ENCODE data around the gene CFAP92. TPM values are rescaled to one million over a fixed set of nuclear protein-coding genes. Genes with fewer than 3 reads are reported as not detected.

Gene CFAP92
- total RNA-seq, 1 experiment from 2014 or later, result 1.2 TPM

DNA sequence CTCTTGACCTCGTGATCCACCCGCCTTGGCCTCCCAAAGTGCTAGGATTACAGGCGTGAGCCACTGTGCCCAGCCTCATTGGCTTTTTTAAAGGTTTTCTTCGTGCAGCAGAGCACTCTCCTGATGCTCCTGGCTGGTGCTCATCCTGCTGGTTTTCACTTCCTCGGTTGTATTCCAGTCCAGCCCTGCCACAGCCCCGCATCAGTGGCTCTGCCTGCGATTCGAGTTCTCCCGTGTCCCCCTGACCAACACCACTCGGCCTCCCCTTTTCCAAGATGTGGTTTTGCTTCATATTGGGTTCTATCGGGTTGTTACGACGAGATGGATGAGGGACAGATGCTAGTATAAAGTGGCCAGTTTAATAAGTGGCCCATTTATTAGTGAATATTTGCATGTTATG is 35.0 kb upstream of the CFAP92 start:
- in situ Hi-C loops (cut with HindIII; ENCODE audit: low pct_unique_long_range_greater_than_20kb, low sequenced_read_pairs), result no loop called here
- DNase-seq (ENCODE audit: low read depth), result no peak

DNA sequence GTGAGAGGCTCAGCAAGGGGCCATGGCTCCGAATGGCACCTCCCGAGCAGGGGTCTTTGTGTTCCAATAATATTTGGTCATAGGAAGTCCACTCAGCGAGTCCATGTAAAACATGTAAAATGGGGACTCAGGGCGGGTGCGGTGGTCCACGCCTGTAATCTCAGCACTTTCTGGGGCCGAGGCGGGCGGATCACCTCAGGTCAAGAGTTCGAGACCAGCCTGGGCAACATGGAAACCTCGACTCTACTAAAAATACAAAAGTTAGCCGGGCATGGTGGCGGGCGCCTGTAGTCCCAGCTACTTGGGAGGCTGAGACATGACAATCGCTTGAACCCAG is 33.6 kb upstream of the CFAP92 start:
- DNase-seq (ENCODE audit: low read depth), result no peak
- in situ Hi-C loops (cut with HindIII; ENCODE audit: low pct_unique_long_range_greater_than_20kb, low sequenced_read_pairs), result no loop called here

DNA sequence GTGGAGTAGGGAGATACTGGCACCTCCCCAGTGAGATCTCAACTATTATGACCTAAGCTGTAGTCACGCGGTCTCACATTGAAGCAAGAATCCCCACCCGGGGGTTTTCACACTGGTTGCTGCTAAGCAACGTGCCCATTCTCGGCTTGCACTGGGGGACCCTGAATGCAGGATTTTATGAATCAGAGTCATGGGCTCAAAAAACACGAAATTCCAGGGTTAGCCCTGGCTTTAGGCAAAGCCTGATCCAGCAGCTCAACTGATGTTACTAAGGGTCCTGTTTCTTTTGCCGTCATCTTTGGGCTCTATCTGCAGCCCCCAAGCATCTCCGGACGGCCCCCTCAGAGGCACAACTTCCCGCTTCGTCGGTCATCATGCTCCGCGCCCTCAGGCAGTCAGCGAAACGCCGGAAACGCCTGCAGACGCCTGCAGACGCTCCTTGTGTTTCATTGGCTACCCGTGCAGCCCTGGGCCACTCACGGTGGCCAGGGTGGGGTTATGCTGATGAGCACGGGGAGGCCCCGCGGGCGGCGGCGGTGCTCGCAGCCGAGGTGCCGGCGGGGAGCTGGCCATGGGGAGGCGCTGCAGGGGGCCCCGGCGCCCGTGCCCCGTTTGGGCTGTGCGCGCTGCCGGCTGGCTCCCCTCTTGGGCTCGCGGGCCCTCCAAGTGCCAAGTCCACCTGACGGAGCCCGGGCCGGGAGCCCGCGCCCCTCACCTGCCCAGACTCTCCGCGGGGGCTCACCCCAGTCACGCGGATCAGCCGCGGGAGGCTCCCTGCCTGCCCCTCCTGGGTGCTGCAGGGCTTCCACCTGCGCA is 33.1 kb upstream of the CFAP92 start:
- DNase-seq (ENCODE audit: low read depth), result peak; percentile 85
- in situ Hi-C loops (cut with HindIII; ENCODE audit: low pct_unique_long_range_greater_than_20kb, low sequenced_read_pairs), result no loop called here

DNA sequence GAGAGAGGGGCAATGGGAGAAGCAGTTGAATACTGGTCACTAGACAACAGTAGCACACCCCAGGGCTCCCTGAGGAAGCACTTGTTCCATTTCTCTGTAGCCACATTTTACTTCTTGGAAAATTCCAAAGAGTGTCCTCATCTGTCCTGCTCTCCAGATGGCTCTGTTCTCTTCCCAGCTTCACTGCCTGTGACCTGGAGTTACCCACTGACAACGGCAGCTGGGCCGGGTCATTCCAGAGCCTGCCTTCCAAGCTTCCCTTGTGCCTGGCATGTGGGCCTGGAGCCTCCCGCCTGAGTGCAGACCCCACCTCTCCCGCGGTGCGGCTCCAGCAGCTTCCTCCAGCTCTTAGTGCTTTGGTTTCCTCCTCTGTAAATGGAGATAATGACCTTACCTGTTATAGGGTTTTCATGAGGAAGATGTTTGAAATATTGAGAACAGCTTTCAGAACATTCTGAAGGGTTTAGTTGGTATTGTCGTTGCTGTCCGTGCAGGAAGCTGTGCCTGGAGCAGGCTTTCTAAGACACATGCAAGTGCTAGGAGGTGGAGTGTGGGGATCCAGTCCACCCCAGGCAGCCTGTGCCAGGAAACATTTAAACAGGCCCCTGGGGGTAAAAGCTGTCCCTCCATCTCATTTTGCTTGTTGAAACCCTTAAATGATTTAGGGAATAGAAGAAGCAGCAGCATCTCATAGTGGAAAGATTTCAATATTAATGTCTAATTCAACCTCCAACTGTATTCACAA is 32.0 kb upstream of the CFAP92 start:
- in situ Hi-C loops (cut with HindIII; ENCODE audit: low pct_unique_long_range_greater_than_20kb, low sequenced_read_pairs), result no loop called here

DNA sequence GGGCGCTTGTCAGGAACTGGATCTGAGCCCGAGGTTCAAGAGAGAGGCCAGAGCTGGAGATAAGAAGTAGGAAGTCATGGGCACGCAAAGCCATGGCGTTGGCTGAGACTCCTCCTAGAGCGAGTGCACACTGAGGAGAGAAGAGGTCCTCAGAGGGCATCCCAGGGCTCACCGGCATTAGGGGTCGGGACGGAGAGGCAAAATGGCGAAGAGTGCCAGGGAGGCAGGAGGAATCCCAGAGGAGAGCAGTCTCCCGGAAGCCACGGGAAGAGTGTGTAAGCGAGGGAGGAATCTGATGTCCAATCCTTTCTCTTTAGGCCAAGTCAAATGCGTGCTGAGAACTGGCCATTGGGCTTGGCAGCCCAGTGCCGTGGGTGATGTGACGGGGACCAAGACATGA is 31.2 kb upstream of the CFAP92 start:
- no peak for DNase-seq (ENCODE audit: low read depth)
- in situ Hi-C loops (cut with HindIII; ENCODE audit: low pct_unique_long_range_greater_than_20kb, low sequenced_read_pairs), result no loop called here

More for the DNA sequence above, 32.0 kb upstream of the CFAP92 start:
- no peak for DNase-seq (ENCODE audit: low read depth)

DNA sequence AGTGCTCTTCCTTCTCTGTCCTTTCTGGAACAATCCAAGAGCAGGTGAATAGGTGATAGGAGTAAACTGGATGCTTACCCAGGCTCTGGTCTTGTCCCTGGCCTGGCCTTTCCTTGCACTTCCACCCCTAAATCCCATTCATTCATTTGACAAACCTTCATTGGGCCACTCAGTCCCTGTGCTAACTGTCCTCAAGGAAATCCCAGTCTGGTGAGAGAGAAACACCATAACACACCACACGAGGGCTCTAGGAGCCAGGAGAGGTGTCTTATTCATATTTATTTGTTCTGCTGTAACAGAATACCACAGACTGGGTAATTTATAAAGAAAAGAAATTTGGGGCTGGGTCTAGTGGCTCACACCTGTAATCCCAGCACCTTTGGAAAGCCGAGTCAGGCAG is 30.0 kb upstream of the CFAP92 start:
- no peak for DNase-seq (ENCODE audit: low read depth)
- in situ Hi-C loops (cut with HindIII; ENCODE audit: low pct_unique_long_range_greater_than_20kb, low sequenced_read_pairs), result no loop called here

DNA sequence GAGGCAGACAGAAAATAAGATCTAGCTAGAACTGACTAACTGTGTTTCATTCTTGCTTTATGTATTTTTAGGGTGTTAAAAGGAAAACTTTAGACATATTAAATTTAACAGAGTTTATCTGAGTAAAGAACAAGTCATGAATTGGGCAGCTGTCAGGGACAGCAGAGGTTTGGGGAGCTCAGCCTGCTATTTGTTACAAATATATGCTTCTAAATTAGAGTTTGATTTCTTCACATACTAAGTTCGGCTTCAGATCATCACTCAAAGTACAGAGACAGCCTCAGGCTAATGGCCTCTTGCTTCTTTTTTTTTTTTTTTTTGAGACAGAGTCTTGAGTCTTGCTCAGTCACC is 29.1 kb upstream of the CFAP92 start:
- no peak for DNase-seq (ENCODE audit: low read depth)
- in situ Hi-C loops (cut with HindIII; ENCODE audit: low pct_unique_long_range_greater_than_20kb, low sequenced_read_pairs), result no loop called here

DNA sequence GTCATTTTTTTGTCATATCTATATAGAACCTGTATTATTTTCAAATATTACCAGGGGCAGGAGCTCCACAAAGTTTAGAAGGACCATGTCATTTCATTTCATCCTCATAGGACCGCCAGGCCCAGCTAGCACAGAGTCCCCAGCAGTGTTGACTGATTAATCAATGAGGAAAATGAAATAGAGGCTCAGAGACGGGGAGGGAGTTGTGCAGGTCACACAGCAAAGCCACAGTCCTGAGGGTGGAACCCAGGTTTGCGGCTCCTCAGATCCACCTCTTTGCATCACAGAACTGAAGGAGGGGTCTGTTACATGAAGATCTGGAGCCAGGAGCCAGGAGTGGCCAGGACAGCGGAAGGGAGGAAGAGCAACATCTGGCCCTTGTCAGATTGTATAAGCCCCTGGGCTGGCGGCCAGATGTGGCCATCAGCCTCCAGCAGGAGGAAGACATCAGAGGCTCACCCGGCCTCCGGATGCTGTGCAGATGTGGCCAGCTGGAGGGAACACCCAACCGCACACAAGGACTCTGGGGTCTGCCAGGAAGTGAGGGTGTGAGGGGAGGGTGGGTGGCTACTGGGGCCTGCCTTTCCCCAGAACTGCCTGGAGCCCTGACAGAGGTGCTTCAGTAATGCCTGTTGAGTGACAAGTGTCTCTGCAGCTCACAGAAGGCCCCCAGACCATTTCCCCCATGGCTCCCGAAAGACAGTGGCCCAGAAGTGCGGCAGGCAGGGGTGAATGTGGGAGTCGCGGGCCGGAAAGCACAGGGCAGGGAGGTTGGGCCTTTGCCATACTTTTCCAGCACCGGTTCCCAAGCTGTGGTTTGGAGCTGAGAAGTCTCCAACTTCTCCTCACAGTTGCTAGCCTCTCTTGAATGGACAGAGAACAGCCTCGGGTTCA is 28.5 kb upstream of the CFAP92 start:
- DNase-seq (ENCODE audit: low read depth), result no peak
- in situ Hi-C loops (cut with HindIII; ENCODE audit: low pct_unique_long_range_greater_than_20kb, low sequenced_read_pairs), result no loop called here

DNA sequence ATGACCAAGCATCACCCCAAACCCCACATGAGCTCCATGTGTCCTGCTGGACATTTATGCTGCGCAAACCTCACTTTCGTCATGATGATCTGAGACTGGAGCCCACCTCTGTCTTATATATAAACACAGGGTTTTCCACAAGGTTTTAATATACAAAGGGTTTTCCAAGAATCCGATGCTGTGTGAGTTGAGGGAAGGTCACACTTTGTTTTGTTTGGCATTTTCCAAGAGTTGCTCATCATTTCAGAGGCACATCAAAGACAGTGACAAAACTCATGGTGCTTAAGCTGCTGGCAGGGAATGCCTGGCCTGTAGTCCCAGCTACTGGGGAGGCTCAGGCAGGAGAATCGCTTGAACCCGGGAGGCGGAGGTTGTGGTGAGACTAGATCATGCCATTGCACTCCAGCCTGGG is 27.3 kb upstream of the CFAP92 start:
- in situ Hi-C loops (cut with HindIII; ENCODE audit: low pct_unique_long_range_greater_than_20kb, low sequenced_read_pairs), result no loop called here
- DNase-seq (ENCODE audit: low read depth), result no peak

DNA sequence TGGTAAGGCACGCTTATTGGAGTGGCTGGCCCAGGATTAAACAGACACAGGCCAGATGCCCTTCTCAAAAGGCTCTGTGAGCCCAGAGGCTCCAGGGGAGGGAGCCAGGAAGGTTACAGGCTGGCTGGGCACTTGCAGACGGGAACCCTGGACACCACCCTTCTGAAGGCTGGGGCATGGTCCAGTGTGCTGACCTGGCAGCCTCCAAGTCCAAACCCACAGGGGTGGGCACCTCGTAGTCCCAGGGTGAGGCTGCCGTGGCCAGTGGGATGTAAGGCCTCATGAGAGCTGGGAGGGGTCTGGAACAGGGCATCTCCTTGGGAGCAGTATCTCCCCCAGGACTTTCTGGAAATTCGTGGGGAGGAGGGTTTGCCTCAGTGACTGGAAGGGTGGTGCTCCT is 26.8 kb upstream of the CFAP92 start:
- no peak for DNase-seq (ENCODE audit: low read depth)
- in situ Hi-C loops (cut with HindIII; ENCODE audit: low pct_unique_long_range_greater_than_20kb, low sequenced_read_pairs), result no loop called here

DNA sequence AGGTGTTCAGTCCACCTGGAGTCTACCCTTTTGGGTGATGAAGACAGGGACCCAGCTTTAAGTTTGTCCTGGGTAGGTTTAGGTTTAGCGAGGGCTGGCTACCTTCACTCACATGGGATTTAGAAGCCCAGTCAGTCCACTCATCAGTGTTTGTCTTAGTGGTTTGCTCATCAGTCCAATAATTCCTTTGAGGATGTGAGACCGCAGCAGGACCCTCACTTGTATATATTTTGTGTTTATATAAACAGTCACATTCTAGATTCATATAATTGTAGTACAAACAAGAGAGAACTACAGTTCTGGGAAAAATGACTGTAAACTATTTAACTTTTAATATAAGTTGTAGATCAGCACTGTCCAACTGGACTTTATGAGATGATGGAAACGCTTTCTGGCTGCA is 25.4 kb upstream of the CFAP92 start:
- no peak for DNase-seq (ENCODE audit: low read depth)
- in situ Hi-C loops (cut with HindIII; ENCODE audit: low pct_unique_long_range_greater_than_20kb, low sequenced_read_pairs), result no loop called here

DNA sequence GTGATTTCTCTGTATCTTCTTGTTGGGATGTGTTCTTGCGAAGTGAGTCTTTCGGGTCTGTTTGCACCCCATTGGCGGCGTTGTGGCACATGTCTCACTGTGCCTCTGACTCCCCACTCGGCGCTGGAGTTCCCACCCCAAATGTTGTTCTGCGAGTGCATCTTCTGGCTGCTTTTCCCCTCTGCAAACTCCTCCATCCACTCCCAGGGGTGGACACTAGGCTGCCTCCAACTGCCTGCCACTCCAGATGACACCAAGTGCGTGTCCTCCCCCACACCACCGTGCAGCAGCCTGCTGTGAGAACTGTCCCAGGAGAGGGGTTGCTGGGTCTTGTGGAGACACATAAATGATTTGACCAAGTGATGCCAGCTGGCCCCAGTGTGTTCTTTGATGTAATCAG is 24.9 kb upstream of the CFAP92 start:
- no peak for DNase-seq (ENCODE audit: low read depth)
- in situ Hi-C loops (cut with HindIII; ENCODE audit: low pct_unique_long_range_greater_than_20kb, low sequenced_read_pairs), result no loop called here

DNA sequence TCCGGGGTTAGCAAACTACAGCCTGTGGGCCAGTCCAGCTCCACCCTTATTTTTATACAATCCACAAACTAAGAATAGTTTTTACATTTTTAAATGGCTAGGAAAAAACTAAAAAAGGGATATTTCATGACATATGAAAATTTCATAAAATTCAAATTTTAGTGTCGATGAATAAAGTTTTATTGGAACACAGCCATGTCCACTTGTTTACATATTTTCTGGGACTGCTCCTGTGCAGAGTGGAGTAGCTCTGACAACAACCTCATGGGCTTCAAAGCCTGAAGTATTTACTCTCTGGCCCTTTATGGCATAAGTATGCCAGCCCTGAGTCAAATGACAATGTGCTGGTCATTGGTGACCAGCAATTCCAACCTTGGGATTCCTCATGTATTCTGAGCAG is 24.4 kb upstream of the CFAP92 start:
- no peak for DNase-seq (ENCODE audit: low read depth)
- in situ Hi-C loops (cut with HindIII; ENCODE audit: low pct_unique_long_range_greater_than_20kb, low sequenced_read_pairs), result no loop called here

DNA sequence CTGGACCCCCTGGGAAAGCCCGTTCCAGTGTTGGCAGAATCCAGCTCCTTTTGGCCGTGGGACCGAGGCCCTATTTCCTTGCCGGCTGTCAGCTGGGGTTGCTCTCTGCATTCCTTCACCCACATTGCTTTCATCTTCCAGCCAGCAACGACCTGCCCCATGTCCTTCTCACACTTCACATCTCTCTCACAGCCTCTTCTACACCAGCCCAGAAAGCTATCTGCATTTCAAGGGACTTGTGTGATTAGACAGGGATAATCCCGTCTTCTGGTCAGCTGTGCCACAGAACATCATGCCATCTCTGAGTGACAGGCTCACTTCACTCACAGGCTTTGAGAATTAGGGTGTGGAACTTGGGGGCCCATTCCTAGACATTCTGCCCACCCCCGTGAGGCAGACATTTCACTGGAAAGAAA is 23.6 kb upstream of the CFAP92 start:
- no peak for DNase-seq (ENCODE audit: low read depth)
- in situ Hi-C loops (cut with HindIII; ENCODE audit: low pct_unique_long_range_greater_than_20kb, low sequenced_read_pairs), result no loop called here

DNA sequence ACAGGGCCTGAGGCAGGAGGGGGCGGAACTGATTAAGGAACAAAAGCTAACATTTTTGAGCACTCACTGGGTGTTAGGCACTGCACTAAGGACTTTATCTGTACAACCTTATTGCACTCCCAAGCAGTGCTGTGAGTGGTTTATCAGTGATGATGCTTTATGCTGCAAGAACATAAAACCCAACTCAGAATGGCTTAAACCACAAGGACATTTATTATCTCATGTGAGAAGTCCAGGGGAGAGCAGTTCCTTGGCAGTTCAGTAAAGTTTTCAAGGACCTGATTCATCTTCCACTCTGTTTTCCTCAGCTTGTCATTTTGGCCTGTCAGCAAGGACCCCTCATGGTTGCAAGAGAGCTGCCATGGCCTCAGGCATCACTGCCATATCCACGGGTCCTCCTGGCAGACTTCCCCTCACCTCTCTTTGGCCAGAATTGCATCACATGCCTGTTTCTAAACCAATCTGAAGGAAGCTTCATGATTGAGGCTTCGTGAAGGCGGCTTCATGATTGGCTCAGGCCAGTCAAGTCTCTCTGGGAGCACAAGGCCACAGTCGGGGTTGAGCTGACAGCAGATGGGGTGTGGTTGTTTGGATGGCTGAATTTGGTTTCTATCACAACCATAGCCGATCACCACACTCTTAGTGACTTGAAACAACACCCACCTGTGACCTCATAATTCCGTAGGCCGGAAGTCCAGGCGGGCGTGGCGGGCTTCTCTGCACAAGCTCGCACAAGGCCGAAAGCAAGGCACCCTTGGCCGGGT is 23.0 kb upstream of the CFAP92 start:
- in situ Hi-C loops (cut with HindIII; ENCODE audit: low pct_unique_long_range_greater_than_20kb, low sequenced_read_pairs), result no loop called here
- no peak for DNase-seq (ENCODE audit: low read depth)

DNA sequence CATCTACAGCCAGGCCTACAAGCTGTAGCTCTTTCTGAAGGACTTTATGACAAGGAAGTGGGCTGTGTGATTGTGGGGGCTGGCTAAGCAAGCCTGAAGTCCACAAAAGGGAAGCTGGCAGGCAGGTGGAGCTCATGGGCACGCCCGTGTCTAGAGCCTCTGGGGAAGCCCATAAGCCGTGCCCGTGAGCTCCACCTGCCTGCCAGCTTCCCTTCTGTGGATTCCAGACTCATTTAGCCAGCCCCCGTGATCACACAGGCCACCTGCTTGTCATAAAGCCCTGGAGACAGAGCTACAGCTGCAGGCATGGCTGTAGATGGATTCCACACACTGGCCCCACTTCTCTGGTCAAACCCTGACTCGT is 22.5 kb upstream of the CFAP92 start:
- DNase-seq (ENCODE audit: low read depth), result no peak
- in situ Hi-C loops (cut with HindIII; ENCODE audit: low pct_unique_long_range_greater_than_20kb, low sequenced_read_pairs), result no loop called here

DNA sequence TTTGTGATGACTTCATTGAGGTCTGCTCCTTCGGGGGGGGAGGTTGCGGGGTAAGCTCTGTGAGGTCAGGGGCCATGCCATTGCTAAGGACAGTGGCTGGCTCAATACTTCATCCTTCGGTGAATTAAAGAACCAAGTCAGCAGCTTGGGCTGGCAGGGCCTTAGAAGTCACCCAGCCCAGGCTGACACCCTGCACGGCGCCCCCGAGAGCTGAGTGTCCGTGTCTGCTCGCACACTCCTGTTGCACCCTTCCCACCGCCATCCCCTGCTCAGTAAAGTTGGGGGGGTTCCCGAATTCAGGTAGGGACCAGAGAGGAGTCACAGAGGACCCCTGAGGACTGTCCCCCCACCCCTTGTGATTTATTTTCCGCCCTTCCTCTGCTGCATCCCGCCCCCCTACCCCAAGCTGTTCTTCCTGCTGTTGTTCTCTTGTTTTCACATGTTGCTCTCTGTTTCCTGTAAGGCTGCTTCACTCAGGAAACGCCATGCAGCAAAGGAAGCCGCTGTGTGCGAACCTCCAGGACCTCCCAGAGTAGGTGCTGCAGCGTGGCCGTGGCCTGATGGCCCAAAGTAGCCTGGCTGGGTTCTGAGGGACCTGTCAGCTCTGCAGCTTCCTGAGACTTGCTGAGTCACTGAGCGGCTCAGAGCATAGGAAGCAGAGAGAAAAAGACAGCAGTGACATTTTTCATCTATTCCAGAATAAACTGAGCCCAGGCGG is 21.7 kb upstream of the CFAP92 start:
- DNase-seq (ENCODE audit: low read depth), result no peak
- in situ Hi-C loops (cut with HindIII; ENCODE audit: low pct_unique_long_range_greater_than_20kb, low sequenced_read_pairs), result no loop called here

DNA sequence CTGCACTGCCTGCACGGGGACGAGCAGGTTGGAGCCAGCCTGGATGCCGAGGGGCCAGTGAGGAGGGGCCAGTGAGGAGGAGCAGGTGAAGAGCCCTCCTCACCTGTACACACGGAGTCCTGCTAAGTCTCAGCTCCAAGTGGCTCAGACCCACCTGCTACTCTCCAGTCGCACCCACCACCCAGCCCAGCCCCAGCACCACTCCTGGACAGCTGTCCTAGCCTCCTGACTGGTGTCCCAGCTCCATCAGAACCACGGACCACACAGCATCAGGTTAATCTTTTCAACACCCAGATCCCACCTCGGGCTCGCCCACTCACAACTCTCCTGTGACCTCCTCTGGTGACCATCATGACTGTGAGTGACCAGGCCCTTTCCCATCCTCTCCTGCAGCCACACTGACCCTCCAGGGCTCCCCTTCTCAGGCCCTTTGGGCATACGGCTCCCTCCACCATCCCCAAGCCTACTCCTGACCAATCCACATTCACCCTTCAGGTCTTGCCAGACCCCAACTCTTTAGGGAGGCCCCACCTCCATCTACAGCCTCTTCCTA is 21.0 kb upstream of the CFAP92 start:
- no peak for DNase-seq (ENCODE audit: low read depth)
- in situ Hi-C loops (cut with HindIII; ENCODE audit: low pct_unique_long_range_greater_than_20kb, low sequenced_read_pairs), result no loop called here

All from Caki2 (cell line).